CD14-positive monocyte (primary cell): ENCODE data around the gene GATD1. TPM values are rescaled to one million over a fixed set of nuclear protein-coding genes. Genes with fewer than 3 reads are reported as not detected.

Experiments
- DNase-seq, 3 donors: peaks; one replicate each; pipeline ENCODE4 v3.0.0-alpha.2; 2011 to 2022
- H2AFZ ChIP-seq: 2 replicates; pipeline ENCODE4 v1.6.0; 2012; ENCODE audit warnings: mild to moderate bottlenecking, low read depth, low read length, inconsistent platforms; ENCODE audit not compliant: insufficient read depth, poor library complexity, severe bottlenecking
- H3K27ac ChIP-seq, 2 donors: 1 replicate in 1 of 2; 2 replicates in 1 of 2; pipeline ENCODE4 v1.5.1; 2012 to 2013; ENCODE audit warnings: low read length in 2 of 2, control low read depth in 1 of 2, inconsistent platforms in 1 of 2, low read depth in 1 of 2, mild to moderate bottlenecking in 1 of 2
- H3K27me3 ChIP-seq, 2 donors: one replicate each; pipeline versions ENCODE4 v1.6.0 to v1.6.1; 2011 to 2013; ENCODE audit warnings: low read length in 2 of 2; ENCODE audit not compliant: control insufficient read depth in 2 of 2, insufficient read depth in 2 of 2
- H3K36me3 ChIP-seq, 2 donors: replicated peaks in 1 of 2; 1 replicate in 1 of 2; 2 replicates in 1 of 2; pipeline versions ENCODE4 v1.5.1 to v1.6.1; 2012 to 2013; ENCODE audit warnings: low read length in 2 of 2, control low read depth in 1 of 2, inconsistent platforms in 1 of 2, mild to moderate bottlenecking in 1 of 2; ENCODE audit not compliant: insufficient read depth in 2 of 2, control insufficient read depth in 1 of 2
- H3K4me1 ChIP-seq, 2 donors: 1 replicate in 1 of 2; 2 replicates in 1 of 2; pipeline versions ENCODE4 v1.5.1 to v1.6.1; 2012 to 2013; ENCODE audit warnings: low read length in 2 of 2, control low read depth in 1 of 2, inconsistent platforms in 1 of 2, mild to moderate bottlenecking in 1 of 2, moderate library complexity in 1 of 2; ENCODE audit not compliant: insufficient read depth in 2 of 2, control insufficient read depth in 1 of 2
- H3K4me2 ChIP-seq: replicated peaks from 2 replicates; pipeline ENCODE3; 2012; ENCODE audit warnings: low read length, moderate library complexity, mild to moderate bottlenecking; ENCODE audit not compliant: poor library complexity, severe bottlenecking; ENCODE audit errors: extremely low read depth
- H3K4me3 ChIP-seq, 3 experiments: fragments of 200-600 bp in 1 of 3; sonication (generic) in 1 of 3; replicated peaks in 1 of 3; 1 replicate in 2 of 3; 2 replicates in 1 of 3; pipeline ENCODE4 v1.5.1; 2011 to 2013; ENCODE audit warnings: low read length in 3 of 3, mild to moderate bottlenecking in 3 of 3, control low read depth in 2 of 3, low read depth in 2 of 3, inconsistent platforms in 1 of 3, moderate library complexity in 1 of 3
- H3K79me2 ChIP-seq: 2 replicates; pipeline ENCODE4 v1.6.0; 2012; ENCODE audit warnings: mild to moderate bottlenecking, control low read depth, inconsistent platforms, low read length, moderate library complexity; ENCODE audit not compliant: insufficient read depth
- H3K9ac ChIP-seq: 2 replicates; pipeline ENCODE4 v1.6.0; 2017; ENCODE audit warnings: low read length, mild to moderate bottlenecking; ENCODE audit not compliant: insufficient read depth, poor library complexity, severe bottlenecking
- H3K9me3 ChIP-seq, 2 donors: replicated peaks in 1 of 2; 1 replicate in 1 of 2; 2 replicates in 1 of 2; pipeline versions ENCODE4 v1.5.1 to v1.6.1; 2012 to 2013; ENCODE audit warnings: low read length in 2 of 2, control low read depth in 1 of 2; ENCODE audit not compliant: control insufficient read depth in 1 of 2, insufficient read depth in 1 of 2
- H4K20me1 ChIP-seq: 2 replicates; pipeline ENCODE4 v1.6.0; 2012; ENCODE audit warnings: mild to moderate bottlenecking, low read length, control low read depth, moderate library complexity; ENCODE audit not compliant: insufficient read depth
- H3K27ac Mint-ChIP-seq, 7 donors: one replicate each; pipeline ENCODE4 v1.8.0; 2020; ENCODE audit warnings: mild to moderate bottlenecking in 7 of 7, mixed read lengths in 7 of 7, moderate library complexity in 6 of 7, inconsistent platforms in 2 of 7
- H3K27me3 Mint-ChIP-seq, 3 donors: one replicate each; pipeline ENCODE4 v1.8.0; 2021 to 2022; ENCODE audit warnings: low read depth in 3 of 3, mild to moderate bottlenecking in 3 of 3, mixed read lengths in 3 of 3, moderate library complexity in 3 of 3, inconsistent platforms in 1 of 3
- H3K36me3 Mint-ChIP-seq, 2 donors: one replicate each; pipeline ENCODE4 v1.8.0; 2020; ENCODE audit warnings: mixed read lengths in 2 of 2, inconsistent platforms in 1 of 2, mild to moderate bottlenecking in 1 of 2
- H3K4me1 Mint-ChIP-seq: one replicate; pipeline ENCODE4 v1.8.0; 2020; ENCODE audit warnings: mild to moderate bottlenecking, mixed read lengths
- H3K4me3 Mint-ChIP-seq, 2 donors: one replicate each; pipeline ENCODE4 v1.8.0; 2020; ENCODE audit warnings: mild to moderate bottlenecking in 2 of 2, mixed read lengths in 2 of 2, moderate library complexity in 1 of 2
- H3K9me3 Mint-ChIP-seq, 7 donors: one replicate each; pipeline ENCODE4 v1.8.0; 2020 to 2022; ENCODE audit warnings: mixed read lengths in 7 of 7, mild to moderate bottlenecking in 6 of 7, moderate library complexity in 6 of 7, inconsistent platforms in 2 of 7
- WGBS: methylation state at CpG from one replicate; pipeline ENCODE4 v1.1.5; 2013; ENCODE audit warnings: missing lambda C conversion rate; ENCODE audit not compliant: insufficient coverage; 5-methylcytosine and 5-hydroxymethylcytosine counted together
- intact Hi-C, 2 donors: fragments of 100-400 bp; cut with micrococcal nuclease; formaldehyde crosslinking; loops; one replicate each; pipeline versions ENCODE4 v1.15.0 to v1.15.1; 2023
- polyA plus RNA-seq, 3 donors: library from polyadenylated mRNA; depleted of rRNA in 1 of 3; unstranded in 2 of 3; stranded (reverse) in 1 of 3; fragments of 300-500 nt in 2 of 3; fragments of >200 nt in 1 of 3; fragmentation: Illumina TruSeq in 2 of 3; gene quantifications; 1 replicate in 2 of 3; 2 replicates in 1 of 3; pipeline ENCODE4 v1.2.3, GENCODE V29; 2012 to 2021
- TF ChIP-seq, protein P1 (sequence below): fragments of 200-600 bp; IDR thresholded peaks from one replicate; pipeline ENCODE4 v1.8.0; 2022; ENCODE audit warnings: antibody characterized with exemption, mild to moderate bottlenecking

The GATD1 gene
- polyA plus RNA-seq, 3 donors: 4.5 to 45.6 (median 4.6) TPM

GRCh38 chr11:826227-826621 lies 48.9 kb upstream of the GATD1 start:
- H3K4me1 ChIP-seq: peaks cover 75 to 84% of the 10 kb centered on the region in 2 donors
- Mint-ChIP-seq H3K9me3 (peaks cover 0 to 9% (median 1%) of the 10 kb centered on the region in 7 donors), H3K4me3 (peak overlapping the region; percentile 69 to 73), H3K4me1 (peaks cover 64% of the 10 kb centered on the region), H3K27ac (peak overlapping the region in 1 of 7 donors; percentile 30), H3K36me3 (peaks cover 32 to 40% of the 10 kb centered on the region in 2 donors), H3K27me3 (peaks cover 41 to 46% (median 45%) of the 10 kb centered on the region in 3 donors)
- H3K9me3 ChIP-seq: no peaks in the 10 kb centered on the region
- no peak overlapping the region for H3K4me2 ChIP-seq
- TF ChIP-seq, protein P1, sequence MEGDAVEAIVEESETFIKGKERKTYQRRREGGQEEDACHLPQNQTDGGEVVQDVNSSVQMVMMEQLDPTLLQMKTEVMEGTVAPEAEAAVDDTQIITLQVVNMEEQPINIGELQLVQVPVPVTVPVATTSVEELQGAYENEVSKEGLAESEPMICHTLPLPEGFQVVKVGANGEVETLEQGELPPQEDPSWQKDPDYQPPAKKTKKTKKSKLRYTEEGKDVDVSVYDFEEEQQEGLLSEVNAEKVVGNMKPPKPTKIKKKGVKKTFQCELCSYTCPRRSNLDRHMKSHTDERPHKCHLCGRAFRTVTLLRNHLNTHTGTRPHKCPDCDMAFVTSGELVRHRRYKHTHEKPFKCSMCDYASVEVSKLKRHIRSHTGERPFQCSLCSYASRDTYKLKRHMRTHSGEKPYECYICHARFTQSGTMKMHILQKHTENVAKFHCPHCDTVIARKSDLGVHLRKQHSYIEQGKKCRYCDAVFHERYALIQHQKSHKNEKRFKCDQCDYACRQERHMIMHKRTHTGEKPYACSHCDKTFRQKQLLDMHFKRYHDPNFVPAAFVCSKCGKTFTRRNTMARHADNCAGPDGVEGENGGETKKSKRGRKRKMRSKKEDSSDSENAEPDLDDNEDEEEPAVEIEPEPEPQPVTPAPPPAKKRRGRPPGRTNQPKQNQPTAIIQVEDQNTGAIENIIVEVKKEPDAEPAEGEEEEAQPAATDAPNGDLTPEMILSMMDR: no peak
- intact Hi-C loops: no loop called here
- DNase-seq: no peak
- WGBS: 76% methylated on average over 4 of the region's 9 CpGs
- no peak overlapping the region for H2AFZ ChIP-seq
- H3K4me3 ChIP-seq: peak overlapping the region in 1 of 3 experiments; percentile 73
- peaks cover 7 to 42% of the 10 kb centered on the region in 2 donors for H3K27me3 ChIP-seq
- peaks cover 58% of the 10 kb centered on the region for H4K20me1 ChIP-seq
- peaks cover 21 to 32% of the 10 kb centered on the region in 2 donors for H3K36me3 ChIP-seq
- peaks cover 32% of the 10 kb centered on the region for H3K79me2 ChIP-seq
- H3K27ac ChIP-seq: no peak overlapping the region
- H3K9ac ChIP-seq: no peak overlapping the region

- 85% methylated on average over 4 of the region's 12 CpGs for WGBS
- Histone ChIP-seq H2AFZ (no peak overlapping the region), H3K36me3 (peaks cover 21 to 32% of the 10 kb centered on the region in 2 donors), H3K9me3 (no peaks in the 10 kb centered on the region), H3K79me2 (peaks cover 38% of the 10 kb centered on the region), H3K27me3 (peaks cover 2 to 36% of the 10 kb centered on the region in 2 donors), H3K4me2 (no peak overlapping the region), H3K4me3 (no peak overlapping the region), H3K4me1 (peaks cover 75 to 84% of the 10 kb centered on the region in 2 donors), H4K20me1 (peaks cover 58% of the 10 kb centered on the region), H3K9ac (no peak overlapping the region), H3K27ac (no peak overlapping the region)
- peaks cover 65% of the 10 kb centered on the region for H3K4me1 Mint-ChIP-seq
- H3K27ac Mint-ChIP-seq: no peak overlapping the region
- no peak overlapping the region for H3K4me3 Mint-ChIP-seq
- intact Hi-C loops: no loop called here
- H3K36me3 Mint-ChIP-seq: peaks cover 34 to 44% of the 10 kb centered on the region in 2 donors
- TF ChIP-seq, protein P1: no peak
- peaks cover 0 to 7% (median 1%) of the 10 kb centered on the region in 7 donors for H3K9me3 Mint-ChIP-seq
- H3K27me3 Mint-ChIP-seq: peaks cover 35 to 40% (median 39%) of the 10 kb centered on the region in 3 donors
- DNase-seq: no peak
Observed at GRCh38 chr11:825366-826226, 48.3 kb upstream of the GATD1 start.
